LNCaP clone FGC (cell line): ENCODE data around the gene MLX.

Experiments
- DNase-seq: peaks from one replicate; pipeline ENCODE4 v3.0.0-alpha.2; 2011; ENCODE audit warnings: low read depth
- H3K4me3 ChIP-seq: 2 replicates; pipeline ENCODE4 v1.5.1; 2011; ENCODE audit warnings: mild to moderate bottlenecking, low read depth, low read length, control low read depth
- TF ChIP-seq, protein P1 (sequence below): IDR thresholded peaks from 2 replicates; pipeline ENCODE4 v1.5.1; 2012; ENCODE audit warnings: mild to moderate bottlenecking; ENCODE audit not compliant: control insufficient read depth, insufficient read depth; ENCODE audit errors: extremely low read depth

The MLX gene

DNA sequence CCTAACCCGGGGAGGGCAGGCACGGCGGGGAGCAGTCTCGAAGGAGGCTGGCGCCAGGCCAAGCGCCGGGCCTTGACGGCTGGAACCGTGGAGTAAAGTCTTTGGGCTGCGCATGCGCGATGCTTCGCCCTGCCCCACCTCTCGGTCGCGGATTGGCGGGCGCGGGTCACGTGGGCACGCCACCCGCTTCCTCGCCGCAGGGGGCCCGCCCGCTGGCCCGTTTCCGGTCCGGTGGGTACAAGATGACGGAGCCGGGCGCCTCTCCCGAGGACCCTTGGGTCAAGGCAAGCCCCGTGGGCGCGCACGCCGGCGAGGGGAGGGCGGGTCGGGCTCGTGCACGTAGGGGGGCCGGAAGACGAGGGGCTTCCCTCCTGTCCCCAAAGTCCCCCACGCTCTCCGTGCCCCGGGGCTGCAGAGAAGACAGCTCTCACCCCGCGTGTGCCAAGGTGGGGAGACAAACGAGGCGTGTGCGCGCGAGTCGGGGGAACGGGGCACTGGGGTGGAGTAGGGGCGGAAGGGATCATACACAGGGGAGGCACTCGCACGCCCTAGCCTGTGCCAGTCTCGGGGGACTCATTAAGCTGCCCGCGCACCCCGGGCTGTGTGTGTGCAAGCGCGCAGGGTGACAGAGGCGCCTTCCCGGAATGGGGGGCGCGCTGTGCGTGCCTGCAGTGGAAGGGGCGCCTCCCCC lies at the start of gene MLX:
Gene MLX (plus strand): TSS at position 218 of the 691 bp plus-strand sequence. CDS start 25 bp downstream, at position 243.
- peak; percentile 66 for DNase-seq
- TF ChIP-seq, protein P1, sequence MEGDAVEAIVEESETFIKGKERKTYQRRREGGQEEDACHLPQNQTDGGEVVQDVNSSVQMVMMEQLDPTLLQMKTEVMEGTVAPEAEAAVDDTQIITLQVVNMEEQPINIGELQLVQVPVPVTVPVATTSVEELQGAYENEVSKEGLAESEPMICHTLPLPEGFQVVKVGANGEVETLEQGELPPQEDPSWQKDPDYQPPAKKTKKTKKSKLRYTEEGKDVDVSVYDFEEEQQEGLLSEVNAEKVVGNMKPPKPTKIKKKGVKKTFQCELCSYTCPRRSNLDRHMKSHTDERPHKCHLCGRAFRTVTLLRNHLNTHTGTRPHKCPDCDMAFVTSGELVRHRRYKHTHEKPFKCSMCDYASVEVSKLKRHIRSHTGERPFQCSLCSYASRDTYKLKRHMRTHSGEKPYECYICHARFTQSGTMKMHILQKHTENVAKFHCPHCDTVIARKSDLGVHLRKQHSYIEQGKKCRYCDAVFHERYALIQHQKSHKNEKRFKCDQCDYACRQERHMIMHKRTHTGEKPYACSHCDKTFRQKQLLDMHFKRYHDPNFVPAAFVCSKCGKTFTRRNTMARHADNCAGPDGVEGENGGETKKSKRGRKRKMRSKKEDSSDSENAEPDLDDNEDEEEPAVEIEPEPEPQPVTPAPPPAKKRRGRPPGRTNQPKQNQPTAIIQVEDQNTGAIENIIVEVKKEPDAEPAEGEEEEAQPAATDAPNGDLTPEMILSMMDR: no peak
- peak within 1 kb of the TSS; percentile 92 for H3K4me3 ChIP-seq

DNA sequence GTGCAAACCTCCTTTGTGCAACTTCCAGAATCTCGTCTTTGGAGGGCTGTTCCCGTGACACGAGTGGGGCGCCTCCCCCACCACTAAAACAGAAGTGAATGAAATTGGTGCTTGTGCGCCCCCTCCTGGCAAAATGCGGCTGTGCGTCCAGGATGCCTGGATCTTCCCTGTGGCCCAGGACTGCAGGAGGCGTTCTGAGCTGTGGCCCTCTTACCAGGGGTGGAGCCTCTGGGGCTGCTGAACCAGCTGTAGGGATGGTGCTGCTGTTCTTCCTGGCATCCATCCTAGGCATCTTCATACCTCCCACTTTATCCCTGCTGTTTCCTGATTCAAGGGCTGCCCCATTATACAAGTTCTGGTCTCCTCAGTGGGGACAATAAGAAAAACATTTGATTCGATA lies 49.4 kb upstream of the MLX start:
- TF ChIP-seq, protein P1: peak; percentile 92
- peak; percentile 61 for DNase-seq
- no peak overlapping the region for H3K4me3 ChIP-seq

GRCh38 chr17:42518046-42518754 lies 48.7 kb upstream of the MLX start:
- H3K4me3 ChIP-seq: no peak overlapping the region
- DNase-seq: no peak
- TF ChIP-seq, protein P1: no peak

DNA sequence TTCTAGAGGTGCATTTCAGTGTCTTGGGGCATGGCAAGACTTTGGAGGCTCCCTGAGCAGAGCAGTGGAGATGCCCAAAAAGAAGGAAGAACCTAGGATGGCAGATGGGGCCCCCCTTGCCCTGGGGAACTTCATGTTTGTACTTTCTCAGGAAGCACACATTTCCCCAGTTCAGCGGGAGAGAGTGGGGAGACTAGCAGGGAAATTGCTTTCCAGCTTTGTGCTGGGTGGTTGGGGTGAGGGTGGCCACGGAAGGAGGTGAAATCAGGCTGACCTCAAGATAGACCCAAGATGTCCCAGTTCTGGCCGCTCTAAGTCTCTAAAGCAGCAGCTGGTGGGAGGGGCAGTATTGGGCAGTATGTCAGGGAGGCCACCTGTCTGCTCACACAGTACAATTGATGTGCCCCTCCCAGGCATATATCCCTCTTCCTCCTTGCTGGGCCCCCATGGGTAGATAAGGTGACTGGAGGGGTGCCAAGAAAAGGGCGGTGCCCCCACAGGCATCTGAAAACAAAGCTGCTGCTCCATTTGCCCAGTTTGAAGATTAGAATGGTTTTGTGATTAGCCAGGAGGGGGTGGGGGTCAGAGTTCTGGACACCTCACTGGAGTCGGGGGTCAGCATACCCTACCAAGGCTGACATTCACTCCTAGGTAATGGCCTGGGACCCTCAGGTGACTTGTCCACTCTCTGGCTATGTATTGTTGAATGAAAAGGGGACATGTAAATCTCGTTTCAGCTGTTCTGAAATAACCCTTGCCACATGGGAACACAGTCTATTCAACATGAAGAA lies 48.0 kb upstream of the MLX start:
- no peak for DNase-seq
- TF ChIP-seq, protein P1: no peak
- H3K4me3 ChIP-seq: no peak overlapping the region

DNA sequence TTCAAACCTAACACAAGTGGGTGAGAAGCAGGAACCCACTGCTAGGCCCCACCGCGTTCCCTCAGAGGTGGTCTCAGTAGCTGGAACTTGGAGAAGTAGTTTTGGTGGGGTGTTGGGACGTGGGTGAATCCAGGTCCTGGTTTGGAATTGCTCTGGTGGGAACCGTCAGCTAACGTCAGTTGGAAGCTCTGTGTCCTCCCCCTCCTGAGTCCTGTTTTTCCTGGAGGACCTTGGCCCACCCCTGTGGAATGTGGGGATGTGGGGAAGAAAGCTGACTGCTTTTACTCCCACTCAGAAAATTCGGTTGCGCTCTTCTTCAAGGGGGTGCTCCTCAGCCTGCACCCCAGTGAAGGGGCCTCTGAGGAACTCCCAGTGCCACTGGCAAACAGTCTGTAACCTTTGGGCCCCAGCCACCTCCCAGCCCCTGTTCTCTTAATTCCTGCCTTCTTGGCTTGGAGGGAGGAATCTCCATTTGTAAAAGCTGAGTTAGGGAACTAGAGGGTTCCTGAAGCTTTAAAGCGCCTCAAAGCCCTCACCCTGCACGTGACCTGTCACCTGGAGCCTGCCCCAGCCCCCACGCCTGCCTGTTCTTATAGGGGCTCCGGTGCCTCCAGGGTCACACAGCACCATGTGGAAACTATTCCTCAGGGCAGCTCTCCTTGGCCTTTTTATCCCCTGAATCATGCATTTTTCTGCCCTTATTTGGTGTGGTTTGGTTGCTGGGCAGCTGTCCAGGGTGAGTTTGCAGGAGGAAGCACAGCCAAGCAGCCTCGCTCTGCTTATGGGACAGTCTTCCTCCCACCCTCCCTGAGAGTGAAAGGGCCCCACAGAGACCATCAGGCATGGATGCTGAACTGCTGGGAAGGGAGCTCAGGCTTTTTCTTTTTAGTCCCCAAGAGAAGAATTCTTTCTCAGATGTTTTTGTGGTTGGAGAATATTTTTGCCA lies 47.1 kb upstream of the MLX start:
- H3K4me3 ChIP-seq: no peak overlapping the region
- TF ChIP-seq, protein P1: no peak
- DNase-seq: peak; percentile 69

DNA sequence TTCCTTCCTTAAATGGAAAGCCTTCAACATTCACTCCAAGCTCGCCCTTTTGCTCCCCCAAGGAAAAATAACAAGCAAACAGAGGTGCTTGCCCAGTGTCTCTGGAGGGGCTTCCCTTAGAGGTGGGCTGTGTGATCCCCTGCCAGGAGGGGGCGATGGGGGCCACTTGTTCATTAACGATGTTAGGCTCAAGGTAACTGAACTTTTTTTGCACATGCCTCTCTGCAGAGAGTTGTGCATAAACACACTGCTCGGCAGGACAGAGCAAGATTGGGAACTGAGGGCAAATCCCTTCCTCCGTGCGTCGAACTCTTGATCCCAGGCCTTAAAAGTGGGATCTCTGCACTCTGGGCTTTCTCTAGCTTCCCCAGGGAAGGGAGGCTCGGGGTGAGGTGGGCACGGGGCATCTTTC lies 46.4 kb upstream of the MLX start:
- no peak overlapping the region for H3K4me3 ChIP-seq
- TF ChIP-seq, protein P1: 0 out of 2 replicates have a peak, but pooled peaks have one; percentile 16
- DNase-seq: no peak
